Upper lobe of right lung (tissue), 1 donor: ENCODE measurements around the gene TBRG4. TPM values are rescaled to one million over a fixed set of nuclear protein-coding genes. Genes with fewer than 3 reads are reported as not detected.
A peak's percentile ranks its signal among the peaks of the same experiment; 100 is the strongest.
"Not testable (repeated sequence)": the region's sequence is repeated elsewhere in the genome, so short reads cannot be mapped to it uniquely, and the experiment has no call there.

Source experiments
- ATAC-seq: fragments of 200-7000 bp; cut with Tn5 transposase; one replicate; pipeline ENCODE4 v1.9.1; 2020; ENCODE audit warnings: mild to moderate bottlenecking, moderate library complexity
- DNase-seq: peaks from one replicate; pipeline ENCODE4 v3.0.0-alpha.2; 2020
- H3K27ac ChIP-seq: fragments of 200-600 bp; one replicate; pipeline ENCODE4 v1.8.0; 2022
- H3K27me3 ChIP-seq: fragments of 200-600 bp; one replicate; pipeline ENCODE4 v1.8.0; 2022; ENCODE audit warnings: mild to moderate bottlenecking
- H3K36me3 ChIP-seq: fragments of 200-600 bp; one replicate; pipeline ENCODE4 v1.8.0; 2022
- H3K4me1 ChIP-seq: fragments of 200-600 bp; one replicate; pipeline ENCODE4 v1.8.0; 2022
- H3K4me3 ChIP-seq: fragments of 200-600 bp; one replicate; pipeline ENCODE4 v1.8.0; 2022; ENCODE audit warnings: mild to moderate bottlenecking
- H3K9me3 ChIP-seq: fragments of 200-600 bp; one replicate; pipeline ENCODE4 v1.8.0; 2022
- intact Hi-C: fragments of 100-400 bp; cut with DNase I; formaldehyde crosslinking; loops from one replicate; pipeline ENCODE4 v1.11.0; 2022
- total RNA-seq: library from RNA; stranded (reverse); fragmentation: NEBNext Ultra II Directional; extraction: Animal tissue kit (Norgen Biotek cat#: 25700); gene quantifications from one replicate; pipeline ENCODE4 v1.2.1, GENCODE V29; 2021
- TF ChIP-seq, protein P1 (sequence below): fragments of 200-600 bp; IDR thresholded peaks from one replicate; pipeline ENCODE4 v1.8.0; 2022; ENCODE audit warnings: antibody characterized with exemption
- donor health status: DM: no; HTN: yes; CAD: no; lungs with severe emphysema.

The TBRG4 gene
- total RNA-seq, 1 donor from 2014 or later, result 59.4 TPM

GRCh38 chr7:45118292-45118691 is 6.8 kb upstream of the TBRG4 start:
- TF ChIP-seq, protein P1, sequence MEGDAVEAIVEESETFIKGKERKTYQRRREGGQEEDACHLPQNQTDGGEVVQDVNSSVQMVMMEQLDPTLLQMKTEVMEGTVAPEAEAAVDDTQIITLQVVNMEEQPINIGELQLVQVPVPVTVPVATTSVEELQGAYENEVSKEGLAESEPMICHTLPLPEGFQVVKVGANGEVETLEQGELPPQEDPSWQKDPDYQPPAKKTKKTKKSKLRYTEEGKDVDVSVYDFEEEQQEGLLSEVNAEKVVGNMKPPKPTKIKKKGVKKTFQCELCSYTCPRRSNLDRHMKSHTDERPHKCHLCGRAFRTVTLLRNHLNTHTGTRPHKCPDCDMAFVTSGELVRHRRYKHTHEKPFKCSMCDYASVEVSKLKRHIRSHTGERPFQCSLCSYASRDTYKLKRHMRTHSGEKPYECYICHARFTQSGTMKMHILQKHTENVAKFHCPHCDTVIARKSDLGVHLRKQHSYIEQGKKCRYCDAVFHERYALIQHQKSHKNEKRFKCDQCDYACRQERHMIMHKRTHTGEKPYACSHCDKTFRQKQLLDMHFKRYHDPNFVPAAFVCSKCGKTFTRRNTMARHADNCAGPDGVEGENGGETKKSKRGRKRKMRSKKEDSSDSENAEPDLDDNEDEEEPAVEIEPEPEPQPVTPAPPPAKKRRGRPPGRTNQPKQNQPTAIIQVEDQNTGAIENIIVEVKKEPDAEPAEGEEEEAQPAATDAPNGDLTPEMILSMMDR, result no peak
- no peaks in the 10 kb centered on the region for H3K27me3 ChIP-seq
- intact Hi-C loops, result no loop called here
- no peaks in the 10 kb centered on the region for H3K9me3 ChIP-seq
- no peaks in the 10 kb centered on the region for H3K36me3 ChIP-seq
- no peak overlapping the region for H3K27ac ChIP-seq
- DNase-seq (no peak), ATAC-seq (no peak)
- no peaks in the 10 kb centered on the region for H3K4me1 ChIP-seq
- H3K4me3 ChIP-seq, result no peak overlapping the region

GRCh38 chr7:45117582-45117981 is 6.1 kb upstream of the TBRG4 start:
- H3K27ac ChIP-seq, result no peak overlapping the region
- no peaks in the 10 kb centered on the region for H3K36me3 ChIP-seq
- intact Hi-C loops, result no loop called here
- H3K27me3 ChIP-seq, result no peaks in the 10 kb centered on the region
- no peaks in the 10 kb centered on the region for H3K4me1 ChIP-seq
- no peaks in the 10 kb centered on the region for H3K9me3 ChIP-seq
- ATAC-seq (no peak), DNase-seq (no peak)
- H3K4me3 ChIP-seq, result no peak overlapping the region
- TF ChIP-seq, protein P1, result no peak

DNA sequence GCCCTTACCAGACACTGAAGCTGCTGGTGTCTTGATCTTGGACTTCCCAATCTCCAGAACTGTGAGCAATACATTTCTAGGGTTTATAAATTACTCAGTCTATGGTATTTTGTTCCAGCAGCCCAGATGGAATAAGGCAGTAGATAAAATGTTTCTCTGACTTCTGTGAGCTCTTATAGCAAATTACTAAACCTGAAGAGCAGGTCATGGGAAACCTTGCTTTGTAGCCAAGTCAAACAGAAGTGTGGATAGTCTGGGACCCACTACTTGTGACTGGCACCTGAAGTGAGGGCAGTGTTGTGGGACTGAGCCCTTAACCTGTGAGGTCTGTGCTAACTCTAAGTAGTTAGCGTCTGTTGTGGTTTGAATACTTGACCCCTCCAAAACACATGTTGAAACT is 4.6 kb upstream of the TBRG4 start:
- Histone ChIP-seq H3K9me3 (no peaks in the 10 kb centered on the region), H3K4me1 (peaks cover 6% of the 10 kb centered on the region), H3K27ac (no peak overlapping the region), H3K36me3 (no peaks in the 10 kb centered on the region), H3K27me3 (no peaks in the 10 kb centered on the region), H3K4me3 (no peak overlapping the region)
- TF ChIP-seq, protein P1, result no peak
- intact Hi-C loops, result no loop called here
- ATAC-seq (no peak), DNase-seq (no peak)

- TF ChIP-seq, protein P1, result no peak
- DNase-seq (no peak), ATAC-seq (no peak)
- Histone ChIP-seq H3K4me1 (peaks cover 15% of the 10 kb centered on the region), H3K27me3 (no peaks in the 10 kb centered on the region), H3K9me3 (no peaks in the 10 kb centered on the region), H3K27ac (no peak overlapping the region), H3K4me3 (no peak overlapping the region), H3K36me3 (no peaks in the 10 kb centered on the region)
- intact Hi-C loops, result no loop called here
Observed at GRCh38 chr7:45114926-45115325, 3.4 kb upstream of the TBRG4 start.

DNA sequence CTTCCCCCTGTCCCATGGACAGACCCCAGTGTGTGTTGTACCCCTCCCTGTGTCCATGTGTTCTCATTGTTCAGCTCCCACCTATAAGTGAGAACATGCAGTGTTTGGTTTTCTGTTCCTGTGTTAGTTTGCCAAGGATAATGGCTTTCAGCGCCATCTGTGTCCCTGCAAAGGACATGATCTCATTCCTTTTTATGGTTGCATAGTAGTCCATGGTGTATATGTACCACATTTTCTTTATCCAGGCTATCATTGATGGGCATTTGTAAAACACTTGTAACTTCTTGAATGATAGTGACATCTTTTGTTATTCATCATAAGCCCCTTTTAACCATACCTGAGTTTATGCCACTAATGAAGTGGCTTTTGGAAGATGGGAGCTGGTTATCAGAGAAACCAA is 2.8 kb upstream of the TBRG4 start:
- intact Hi-C loops, ATAC-seq: not testable (repeated sequence)

DNA sequence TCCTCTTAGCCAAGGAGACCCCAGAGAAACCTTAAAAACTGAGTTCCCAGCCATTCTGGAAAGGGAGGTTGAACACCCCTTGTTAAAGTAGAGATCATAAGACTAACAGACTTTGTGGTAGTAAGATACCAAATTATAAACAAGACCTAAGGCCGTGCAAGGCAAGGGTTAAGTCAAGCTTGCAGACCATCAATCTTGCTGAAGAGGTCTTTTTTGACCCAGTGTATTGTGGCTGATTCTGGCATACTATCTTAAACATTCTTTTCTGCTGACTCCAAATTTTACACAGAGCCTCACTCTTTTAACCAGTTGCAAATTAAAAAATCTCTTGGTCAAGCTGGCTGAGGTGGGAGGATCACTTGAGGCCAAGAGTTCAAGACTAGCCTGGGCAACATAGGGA is 1.2 kb upstream of the TBRG4 start:
- Histone ChIP-seq H3K27ac (peak overlapping the region; percentile 97), H3K9me3 (no peaks in the 10 kb centered on the region), H3K36me3 (peaks cover 14% of the 10 kb centered on the region), H3K4me3 (peak overlapping the region; percentile 83), H3K27me3 (no peaks in the 10 kb centered on the region), H3K4me1 (peaks cover 29% of the 10 kb centered on the region)
- DNase-seq (no peak), ATAC-seq (no peak)
- TF ChIP-seq, protein P1, result no peak
- intact Hi-C loops, result no loop called here

More for the DNA sequence above, 2.8 kb upstream of the TBRG4 start:
- H3K27ac ChIP-seq, H3K9me3 ChIP-seq, H3K4me3 ChIP-seq, H3K27me3 ChIP-seq, H3K36me3 ChIP-seq, DNase-seq: not testable (repeated sequence)
- peaks cover 16% of the 10 kb centered on the region for H3K4me1 ChIP-seq
